Thoracic aorta (tissue), 2 donors: ENCODE measurements around the gene SYNM. TPM values are rescaled to one million over a fixed set of nuclear protein-coding genes. Genes with fewer than 3 reads are reported as not detected.

Source experiments
- ATAC-seq: fragments of 150-250 bp; one replicate; pipeline ENCODE4 v1.8.0; 2017; ENCODE audit warnings: low read depth; ENCODE audit not compliant: insufficient number of reproducible peaks, low FRiP score
- DNase-seq: peaks from one replicate; pipeline ENCODE4 v3.0.0-alpha.2; 2020; ENCODE audit warnings: low spot score
- H3K27ac ChIP-seq, 2 donors: fragments of 200-600 bp; sonication (generic); 1 replicate in 1 of 2; 2 replicates in 1 of 2; pipeline ENCODE4 v1.5.1; 2016; ENCODE audit warnings: mild to moderate bottlenecking in 2 of 2, moderate library complexity in 2 of 2
- H3K27me3 ChIP-seq: fragments of 200-600 bp; sonication (generic); replicated peaks from 2 replicates; pipeline ENCODE4 v1.6.0; 2016; ENCODE audit warnings: mild to moderate bottlenecking; ENCODE audit not compliant: insufficient read depth
- H3K36me3 ChIP-seq: fragments of 200-600 bp; sonication (generic); one replicate; pipeline ENCODE4 v1.5.1; 2016
- H3K4me1 ChIP-seq, 2 donors: fragments of 200-600 bp; sonication (generic); 1 replicate in 1 of 2; 2 replicates in 1 of 2; pipeline versions ENCODE4 v1.5.1 to v1.6.0; 2016; ENCODE audit warnings: low read depth in 2 of 2, mild to moderate bottlenecking in 1 of 2; ENCODE audit not compliant: control insufficient read depth in 1 of 2
- H3K4me3 ChIP-seq: fragments of 200-600 bp; sonication (generic); 2 replicates; pipeline ENCODE4 v1.5.1; 2016; ENCODE audit warnings: mild to moderate bottlenecking
- H3K9me3 ChIP-seq: fragments of 200-600 bp; sonication (generic); 2 replicates; pipeline ENCODE4 v1.5.1; 2016
- CTCF ChIP-seq: fragments of 200-600 bp; sonication (generic); IDR thresholded peaks from one replicate; pipeline ENCODE4 v1.5.1; 2019; ENCODE audit warnings: antibody characterized with exemption
- total RNA-seq, 2 donors: library from RNA; depleted of rRNA; stranded (reverse); fragments of >200 nt; gene quantifications; one replicate each; pipeline versions ENCODE4 v1.1.0 to v1.2.3, GENCODE V29; 2016

SYNM gene
- total RNA-seq, 2 donors from 2014 or later = 60.9 to 102 TPM

- H3K27me3 ChIP-seq = no peaks in the 10 kb centered on the region
- no peak for TF ChIP-seq CTCF
- H3K27ac ChIP-seq = peak overlapping the region in 1 of 2 donors; percentile 70
- H3K4me1 ChIP-seq = peaks cover 7 to 27% of the 10 kb centered on the region in 2 donors
- H3K9me3 ChIP-seq = no peaks in the 10 kb centered on the region
- DNase-seq (no peak), ATAC-seq (no peak)
- peaks cover 3% of the 10 kb centered on the region for H3K36me3 ChIP-seq
- H3K4me3 ChIP-seq = no peak overlapping the region
Observed at GRCh38 chr15:99142562-99142961, 37.7 kb downstream of the SYNM start.

- H3K4me3 ChIP-seq = no peak overlapping the region
- H3K9me3 ChIP-seq = no peaks in the 10 kb centered on the region
- DNase-seq (no peak), ATAC-seq (no peak)
- TF ChIP-seq CTCF = no peak
- peaks cover 3% of the 10 kb centered on the region for H3K36me3 ChIP-seq
- peaks cover 7 to 27% of the 10 kb centered on the region in 2 donors for H3K4me1 ChIP-seq
- peak overlapping the region; percentile 70 to 75 for H3K27ac ChIP-seq
- H3K27me3 ChIP-seq = no peaks in the 10 kb centered on the region
Observed at GRCh38 chr15:99143242-99143641, 38.4 kb downstream of the SYNM start.

GRCh38 chr15:99143655-99144610 is 39.1 kb downstream of the SYNM start:
- ATAC-seq = peak; percentile 84
- Histone ChIP-seq H3K4me1 (peaks cover 7 to 23% of the 10 kb centered on the region in 2 donors), H3K36me3 (no peaks in the 10 kb centered on the region), H3K9me3 (no peaks in the 10 kb centered on the region), H3K4me3 (no peak overlapping the region), H3K27ac (peak overlapping the region; percentile 70 to 75), H3K27me3 (no peaks in the 10 kb centered on the region)
- peak; percentile 78 for DNase-seq
- no peak for TF ChIP-seq CTCF

- no peak for TF ChIP-seq CTCF
Observed at GRCh38 chr15:99145005-99145404, 40.1 kb downstream of the SYNM start.

GRCh38 chr15:99145778-99146177 is 40.9 kb downstream of the SYNM start:
- Histone ChIP-seq H3K9me3 (no peaks in the 10 kb centered on the region), H3K27ac (no peak overlapping the region), H3K4me1 (peaks cover 4 to 19% of the 10 kb centered on the region in 2 donors), H3K36me3 (no peaks in the 10 kb centered on the region), H3K4me3 (no peak overlapping the region), H3K27me3 (no peaks in the 10 kb centered on the region)
- no peak for DNase-seq
- no peak for ATAC-seq
- TF ChIP-seq CTCF = no peak

More at GRCh38 chr15:99145005-99145404, 40.1 kb downstream of the SYNM start:
- Histone ChIP-seq H3K27me3 (no peaks in the 10 kb centered on the region), H3K9me3 (no peaks in the 10 kb centered on the region), H3K27ac (no peak overlapping the region), H3K4me3 (no peak overlapping the region), H3K36me3 (no peaks in the 10 kb centered on the region), H3K4me1 (peaks cover 4 to 19% of the 10 kb centered on the region in 2 donors)
- ATAC-seq (no peak), DNase-seq (no peak)
